ENCODE results near the gene IFNL1.

Gene IFNL1

DNA sequence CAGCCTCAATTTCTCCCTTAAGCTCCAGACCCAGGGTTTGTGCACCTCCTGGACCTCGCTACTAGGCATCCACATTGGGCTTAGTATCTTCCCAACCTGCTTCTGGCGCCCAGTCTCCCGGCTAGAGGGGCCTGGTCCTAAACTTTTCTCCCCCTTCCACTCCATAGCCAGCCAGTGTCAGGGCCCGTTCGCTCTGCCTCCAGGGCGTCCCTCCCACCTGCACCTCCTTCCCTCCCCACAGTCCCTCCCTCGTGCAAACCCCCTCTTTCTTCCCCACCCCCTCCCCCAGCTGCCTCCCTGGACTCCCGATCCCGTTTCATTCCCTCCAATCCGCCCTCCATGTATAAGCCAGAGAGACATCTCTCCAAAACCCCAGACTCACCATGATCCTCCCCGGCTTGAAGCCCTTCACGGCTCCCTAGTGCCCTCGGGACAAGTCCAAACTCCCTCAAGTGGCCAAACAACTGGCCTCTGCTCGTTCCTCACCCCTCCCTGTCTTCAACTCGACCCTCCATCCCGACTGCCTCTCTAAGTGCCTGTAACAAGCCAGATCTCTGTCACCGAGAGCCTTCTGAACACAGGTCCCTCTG, 45.0 kb downstream of the IFNL1 start:
- H3K27ac ChIP-seq, result peak overlapping the region; percentile 77
- TF ChIP-seq, protein P1, sequence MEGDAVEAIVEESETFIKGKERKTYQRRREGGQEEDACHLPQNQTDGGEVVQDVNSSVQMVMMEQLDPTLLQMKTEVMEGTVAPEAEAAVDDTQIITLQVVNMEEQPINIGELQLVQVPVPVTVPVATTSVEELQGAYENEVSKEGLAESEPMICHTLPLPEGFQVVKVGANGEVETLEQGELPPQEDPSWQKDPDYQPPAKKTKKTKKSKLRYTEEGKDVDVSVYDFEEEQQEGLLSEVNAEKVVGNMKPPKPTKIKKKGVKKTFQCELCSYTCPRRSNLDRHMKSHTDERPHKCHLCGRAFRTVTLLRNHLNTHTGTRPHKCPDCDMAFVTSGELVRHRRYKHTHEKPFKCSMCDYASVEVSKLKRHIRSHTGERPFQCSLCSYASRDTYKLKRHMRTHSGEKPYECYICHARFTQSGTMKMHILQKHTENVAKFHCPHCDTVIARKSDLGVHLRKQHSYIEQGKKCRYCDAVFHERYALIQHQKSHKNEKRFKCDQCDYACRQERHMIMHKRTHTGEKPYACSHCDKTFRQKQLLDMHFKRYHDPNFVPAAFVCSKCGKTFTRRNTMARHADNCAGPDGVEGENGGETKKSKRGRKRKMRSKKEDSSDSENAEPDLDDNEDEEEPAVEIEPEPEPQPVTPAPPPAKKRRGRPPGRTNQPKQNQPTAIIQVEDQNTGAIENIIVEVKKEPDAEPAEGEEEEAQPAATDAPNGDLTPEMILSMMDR (conservative IDR thresholded peaks at IDR 0.05), result no peak
- no peak for TF ChIP-seq ZFX (IDR thresholded peaks at IDR 0.05)

DNA sequence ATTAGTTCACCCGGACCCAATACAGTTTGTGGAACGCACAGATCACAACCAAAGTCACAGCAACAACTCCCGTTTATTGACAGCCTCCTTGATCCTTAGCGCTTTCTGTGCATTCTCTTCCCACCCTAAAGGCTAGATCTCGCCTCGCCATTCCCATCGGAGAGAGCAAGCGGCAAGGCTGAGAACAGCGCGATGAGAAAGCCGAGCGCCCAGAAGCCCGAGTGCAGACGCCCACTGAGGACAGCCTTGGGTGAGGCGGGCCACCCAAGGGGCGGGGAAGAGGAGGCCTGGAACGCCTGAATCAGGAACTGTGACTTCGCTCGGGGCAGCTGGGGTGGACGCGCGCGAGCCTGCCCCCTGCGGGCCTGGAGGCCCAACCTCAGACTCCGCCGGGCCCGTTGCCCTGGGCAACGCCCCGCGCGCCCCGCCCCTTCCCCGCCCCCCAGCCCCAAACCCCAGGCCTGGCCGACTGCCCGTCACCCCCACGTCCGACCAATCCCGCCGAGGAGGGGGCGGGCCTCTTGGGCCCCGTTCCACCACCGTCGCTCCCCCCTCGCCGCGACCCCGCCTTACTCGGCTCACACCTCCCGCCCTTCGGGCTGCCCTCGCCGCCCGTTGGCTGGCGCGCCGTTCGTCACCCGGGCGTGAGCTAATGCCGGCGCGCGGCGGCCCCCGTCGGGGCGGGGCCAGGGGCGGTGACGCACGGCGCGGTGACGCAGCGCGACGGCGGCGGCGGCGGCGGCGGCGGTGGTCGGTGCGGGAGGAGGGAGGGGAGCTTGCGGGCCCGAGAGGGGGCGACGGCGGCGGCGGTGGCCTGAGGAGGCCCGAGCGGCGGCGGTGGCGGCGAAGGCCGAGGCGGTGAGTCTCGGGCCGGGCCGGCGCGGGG, 45.8 kb downstream of the IFNL1 start, which contains the start of gene SAMD4B:
Gene SAMD4B, plus strand, starts transcription at position 703 of the 886 bp plus-strand sequence. CDS start 14,473 bp downstream, outside the sequence.
- peak within 1 kb of the TSS; percentile 77 for H3K27ac ChIP-seq
- TF ChIP-seq, protein P1 (conservative IDR thresholded peaks at IDR 0.05), result peak; percentile 93
- TF ChIP-seq ZFX (IDR thresholded peaks at IDR 0.05), result 0 out of 2 replicates have a peak, but pooled peaks have one; percentile 48

DNA sequence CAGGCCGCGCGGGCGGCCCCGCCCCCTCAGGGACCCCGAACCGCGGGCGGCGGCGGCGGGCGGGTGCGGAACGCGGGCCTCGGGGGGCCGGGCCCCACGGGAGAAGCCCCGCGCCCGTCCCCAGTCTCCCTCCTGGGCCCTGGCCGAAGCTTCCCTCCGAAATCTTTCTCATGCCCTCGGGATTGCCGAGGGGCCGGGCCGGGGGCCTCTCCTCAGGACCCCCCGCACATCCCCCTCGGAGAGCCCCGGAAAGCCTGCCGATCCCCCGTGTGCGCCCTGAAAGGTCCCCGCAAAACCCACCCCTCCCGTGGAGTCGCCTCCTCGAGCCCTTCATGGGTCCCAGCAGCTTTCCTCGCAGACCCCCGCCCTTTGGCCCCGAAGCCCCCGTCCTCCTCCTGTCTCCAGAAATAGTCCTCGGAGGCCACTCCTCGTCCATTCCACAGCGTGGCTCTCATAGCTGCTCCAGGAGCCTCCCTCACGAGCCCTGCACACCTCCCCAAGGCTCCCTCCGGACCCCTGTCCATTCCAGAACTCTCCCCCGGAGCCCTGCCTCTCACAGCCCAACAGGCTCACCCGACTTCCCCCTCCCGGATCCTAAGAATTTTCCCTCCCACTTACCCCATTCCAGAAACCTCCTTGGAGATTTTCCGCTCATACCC, 46.6 kb downstream of the IFNL1 start:
- peak overlapping the region; percentile 77 for H3K27ac ChIP-seq
- TF ChIP-seq ZFX (IDR thresholded peaks at IDR 0.05), result no peak; the same call in 1 of the 2 replicates
- TF ChIP-seq, protein P1 (conservative IDR thresholded peaks at IDR 0.05), result no peak

DNA sequence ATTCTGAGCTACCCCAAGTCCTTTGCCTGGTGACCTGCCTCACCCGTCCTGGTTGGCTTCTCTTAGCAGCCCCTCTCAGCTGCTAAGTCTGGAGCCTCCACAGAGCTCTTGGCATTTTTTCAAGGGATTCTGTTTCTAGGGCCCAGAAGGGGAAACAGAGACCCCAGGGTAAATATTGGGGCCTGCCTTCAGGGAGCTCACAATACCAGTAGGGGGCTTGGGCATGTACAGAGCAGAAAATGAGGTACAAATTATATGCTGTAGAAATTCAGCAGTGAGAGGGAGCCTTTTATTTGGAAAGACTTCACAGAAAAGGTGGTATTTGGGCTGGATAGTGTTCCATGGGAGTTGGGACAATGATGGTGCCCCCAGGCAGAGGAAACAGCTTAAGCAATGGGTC, 49.7 kb downstream of the IFNL1 start:
- TF ChIP-seq, protein P1 (conservative IDR thresholded peaks at IDR 0.05), result no peak; the same call in 1 of the 2 replicates
- no peak for TF ChIP-seq ZFX (IDR thresholded peaks at IDR 0.05)
- H3K27ac ChIP-seq, result no peak overlapping the region

DNA sequence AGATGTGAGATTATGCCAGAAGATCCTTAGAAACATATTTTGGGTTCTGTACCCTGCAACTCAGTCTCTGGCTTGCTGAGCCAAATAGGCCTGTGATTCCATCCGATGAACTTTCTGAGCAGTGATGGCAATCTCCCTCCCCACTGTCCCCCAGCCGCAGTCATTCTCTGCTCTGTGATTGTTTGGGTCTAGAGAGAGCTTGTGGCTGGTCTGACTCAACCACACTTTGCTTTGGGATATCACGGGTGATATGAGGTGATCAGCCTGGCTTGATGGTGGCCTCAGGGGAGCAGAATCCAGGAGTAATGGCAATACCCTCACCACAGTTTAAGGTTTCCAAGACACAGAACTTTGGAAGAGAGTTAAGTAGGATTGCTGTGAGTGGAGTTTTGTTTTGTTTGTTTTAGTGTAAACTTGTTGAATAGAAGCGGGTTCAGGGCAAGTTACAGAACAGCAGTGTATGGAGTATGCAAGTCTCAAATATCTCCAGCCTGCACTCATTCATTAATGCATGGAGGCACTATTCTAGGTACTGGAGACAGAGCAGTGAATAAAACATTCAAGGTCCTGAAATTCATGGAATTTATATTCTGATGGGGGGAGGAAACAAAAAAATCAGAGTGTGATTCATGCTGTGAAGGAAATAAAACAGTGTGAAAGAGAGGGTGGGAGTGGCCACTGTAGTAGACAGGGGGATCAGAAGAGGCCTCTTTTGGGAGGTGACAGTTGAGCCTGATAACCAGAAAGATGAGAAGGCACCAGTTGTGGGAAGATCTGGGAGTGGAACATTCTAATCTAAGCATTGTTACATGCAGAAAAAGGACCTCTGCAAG, 51.3 kb downstream of the IFNL1 start:
- no peak for TF ChIP-seq ZFX (IDR thresholded peaks at IDR 0.05)
- TF ChIP-seq, protein P1 (conservative IDR thresholded peaks at IDR 0.05), result no peak
- H3K27ac ChIP-seq, result no peak overlapping the region
